Muscle layer of colon (tissue), 2 donors: ENCODE results near the gene OR51E2.

Experiments used
- H3K27ac ChIP-seq: one replicate; pipeline ENCODE4 v1.7.0; 2013; ENCODE audit warnings: low read depth, mild to moderate bottlenecking, low read length, moderate library complexity
- H3K27me3 ChIP-seq, 2 donors: one replicate each; pipeline ENCODE4 v1.7.0; 2013; ENCODE audit warnings: low read length in 2 of 2, mild to moderate bottlenecking in 2 of 2; ENCODE audit not compliant: insufficient read depth in 2 of 2, control insufficient read depth in 1 of 2
- H3K36me3 ChIP-seq: one replicate; pipeline ENCODE4 v1.7.0; 2013; ENCODE audit warnings: mild to moderate bottlenecking, low read length; ENCODE audit not compliant: insufficient read depth
- H3K4me1 ChIP-seq: one replicate; pipeline ENCODE4 v1.7.0; 2013; ENCODE audit warnings: mild to moderate bottlenecking, low read length; ENCODE audit not compliant: insufficient read depth
- H3K4me3 ChIP-seq, 2 donors: one replicate each; pipeline ENCODE4 v1.7.0; 2013; ENCODE audit warnings: low read length in 2 of 2, low read depth in 1 of 2, mild to moderate bottlenecking in 1 of 2, moderate library complexity in 1 of 2
- H3K9ac ChIP-seq: one replicate; pipeline ENCODE4 v1.7.0; 2013; ENCODE audit warnings: low read length
- H3K9me3 ChIP-seq: one replicate; pipeline ENCODE4 v1.7.0; 2013; ENCODE audit warnings: mild to moderate bottlenecking, low read length
- donor health status: abdominal sarcoma.
- donor health status: Adenocarcinoma of cecum.

Gene OR51E2

DNA sequence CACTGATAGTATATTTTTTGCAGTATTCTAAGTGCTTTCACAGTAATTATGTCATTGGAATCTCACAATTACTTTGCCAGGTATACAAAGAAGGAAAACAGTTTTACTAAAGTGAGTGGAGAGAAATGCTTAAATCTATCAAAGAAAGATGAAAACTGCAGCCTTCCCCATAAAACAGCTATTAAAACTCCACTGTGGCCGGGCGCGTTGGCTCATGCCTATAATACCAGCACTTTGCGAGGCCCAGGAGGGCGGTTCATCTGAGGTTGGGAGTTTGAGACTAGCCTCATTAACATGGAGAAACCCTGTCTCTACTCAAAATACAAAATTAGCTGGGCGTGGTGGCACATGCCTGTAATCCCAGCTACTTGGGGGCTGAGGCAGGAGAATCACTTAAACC, 34.8 kb downstream of the OR51E2 start:
- no peak overlapping the region for H3K9ac ChIP-seq
- H3K27ac ChIP-seq, result no peak overlapping the region
- H3K9me3 ChIP-seq, result no peaks in the 10 kb centered on the region
- H3K4me1 ChIP-seq, result no peaks in the 10 kb centered on the region
- no peaks in the 10 kb centered on the region for H3K27me3 ChIP-seq
- H3K36me3 ChIP-seq, result no peaks in the 10 kb centered on the region
- H3K4me3 ChIP-seq, result no peak overlapping the region

DNA sequence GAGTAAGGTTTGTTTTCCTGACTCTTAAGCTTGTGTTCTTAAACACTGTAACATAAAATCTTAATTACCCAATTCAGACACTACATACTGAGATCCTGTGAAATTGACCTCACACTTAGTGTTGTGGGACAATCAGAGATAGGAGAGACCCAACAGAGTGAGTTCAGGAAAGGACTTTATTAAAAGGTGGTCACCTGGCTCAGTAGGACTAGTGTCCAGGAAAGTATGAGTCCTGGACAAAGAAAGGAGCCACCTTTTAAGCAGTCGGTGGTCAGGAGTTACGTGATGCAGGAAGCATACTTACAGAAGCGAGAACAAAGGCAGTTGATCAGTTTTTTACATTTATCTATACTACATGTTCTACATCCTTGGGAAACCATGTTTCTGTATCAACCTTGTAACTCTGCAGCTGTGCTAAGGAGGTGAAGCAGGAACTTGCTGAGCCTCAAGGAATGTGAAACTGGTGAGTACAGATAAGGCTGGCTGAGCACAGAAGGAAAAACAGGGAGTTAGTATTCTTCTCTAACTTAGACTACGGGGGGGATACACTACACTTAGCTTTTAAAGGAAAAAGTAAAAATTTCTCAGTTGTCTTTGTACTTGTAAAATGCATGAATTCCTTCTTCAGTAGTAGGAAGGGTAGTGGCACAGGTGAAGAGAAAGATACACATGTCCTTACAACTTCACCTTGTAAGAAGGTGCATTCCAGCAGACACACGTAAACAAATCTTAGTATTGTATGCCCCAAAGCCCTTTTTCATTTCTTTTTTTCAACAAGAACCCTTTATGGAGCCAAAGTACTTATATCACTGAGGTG, 38.8 kb downstream of the OR51E2 start:
- no peaks in the 10 kb centered on the region for H3K4me1 ChIP-seq
- no peak overlapping the region for H3K9ac ChIP-seq
- no peaks in the 10 kb centered on the region for H3K27me3 ChIP-seq
- no peak overlapping the region for H3K4me3 ChIP-seq
- no peak overlapping the region for H3K27ac ChIP-seq
- no peaks in the 10 kb centered on the region for H3K9me3 ChIP-seq
- no peaks in the 10 kb centered on the region for H3K36me3 ChIP-seq

- no peak overlapping the region for H3K4me3 ChIP-seq
- H3K9me3 ChIP-seq, result no peaks in the 10 kb centered on the region
- no peaks in the 10 kb centered on the region for H3K36me3 ChIP-seq
- H3K27ac ChIP-seq, result no peak overlapping the region
- H3K9ac ChIP-seq, result no peak overlapping the region
- H3K27me3 ChIP-seq, result no peaks in the 10 kb centered on the region
- no peaks in the 10 kb centered on the region for H3K4me1 ChIP-seq
These were observed 42.9 kb downstream of the OR51E2 start for GRCh38 chr11:4654635-4655369.

GRCh38 chr11:4647766-4648165, 49.9 kb downstream of the OR51E2 start:
- H3K4me3 ChIP-seq, result no peak overlapping the region
- H3K36me3 ChIP-seq, result no peaks in the 10 kb centered on the region
- H3K27ac ChIP-seq, result no peak overlapping the region
- H3K9ac ChIP-seq, result no peak overlapping the region
- no peaks in the 10 kb centered on the region for H3K9me3 ChIP-seq
- peaks cover 49% of the 10 kb centered on the region for H3K4me1 ChIP-seq
- no peaks in the 10 kb centered on the region for H3K27me3 ChIP-seq

GRCh38 chr11:4645974-4646373, 51.7 kb downstream of the OR51E2 start:
- Histone ChIP-seq H3K36me3 (no peaks in the 10 kb centered on the region), H3K9me3 (no peaks in the 10 kb centered on the region), H3K27me3 (no peaks in the 10 kb centered on the region), H3K4me3 (peak overlapping the region in 1 of 2 donors; percentile 3), H3K4me1 (peaks cover 49% of the 10 kb centered on the region), H3K9ac (no peak overlapping the region), H3K27ac (no peak overlapping the region)

DNA sequence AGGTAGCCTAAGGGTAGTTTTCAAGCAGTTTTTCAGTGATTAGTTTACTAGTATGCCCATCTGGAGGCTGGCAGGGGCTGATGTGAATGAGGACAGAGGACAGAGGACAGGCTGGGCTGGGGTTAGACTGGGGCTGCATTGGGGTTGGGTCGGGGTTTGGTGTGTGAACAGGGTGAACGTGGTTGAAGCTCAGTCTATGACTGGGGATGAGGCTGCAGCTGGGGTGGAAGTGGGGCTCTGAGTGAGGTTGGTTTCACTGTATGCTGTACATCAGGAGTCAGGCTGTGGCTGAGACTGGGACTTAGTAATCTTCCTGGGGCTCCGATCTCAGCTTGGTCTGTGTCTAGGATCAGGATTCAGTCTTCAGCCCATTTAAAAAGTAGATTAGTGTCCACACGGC, 53.4 kb downstream of the OR51E2 start:
- peaks cover 49% of the 10 kb centered on the region for H3K4me1 ChIP-seq
- no peaks in the 10 kb centered on the region for H3K27me3 ChIP-seq
- no peak overlapping the region for H3K4me3 ChIP-seq
- H3K9me3 ChIP-seq, result no peaks in the 10 kb centered on the region
- H3K9ac ChIP-seq, result no peak overlapping the region
- H3K36me3 ChIP-seq, result no peaks in the 10 kb centered on the region
- no peak overlapping the region for H3K27ac ChIP-seq

DNA sequence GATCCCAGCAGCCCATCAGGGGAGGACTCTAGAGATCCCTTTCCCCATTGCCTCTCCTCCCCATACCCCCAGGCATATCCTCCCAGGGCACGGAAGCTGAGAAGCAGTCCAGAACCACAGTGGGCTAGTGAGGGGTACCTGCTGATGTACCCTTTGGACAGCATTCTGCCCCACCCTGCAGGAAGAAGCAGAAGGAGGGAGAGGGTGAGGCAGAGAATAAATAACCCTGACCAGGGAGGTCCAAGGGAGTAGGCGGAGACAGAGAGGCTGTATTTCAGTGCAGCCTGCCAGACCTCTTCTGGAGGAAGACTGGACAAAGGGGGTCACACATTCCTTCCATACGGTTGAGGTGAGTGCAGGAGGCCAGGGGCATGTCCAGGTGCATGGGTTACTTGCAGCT, 54.0 kb downstream of the OR51E2 start, which contains the start of gene OR51E1:
Gene OR51E1, plus strand, starts transcription at position 301 of the 400 bp plus-strand sequence. CDS start 8,545 bp downstream, outside the sequence.
- no peak within 1 kb of the TSS for H3K4me3 ChIP-seq
- no peak within 1 kb of the TSS for H3K9ac ChIP-seq
- H3K9me3 ChIP-seq, result no peaks in the 10 kb centered on the region
- H3K27me3 ChIP-seq, result no peaks in the 10 kb centered on the region
- peaks cover 49% of the 10 kb centered on the region for H3K4me1 ChIP-seq
- no peaks in the 10 kb centered on the region for H3K36me3 ChIP-seq
- no peak within 1 kb of the TSS for H3K27ac ChIP-seq

DNA sequence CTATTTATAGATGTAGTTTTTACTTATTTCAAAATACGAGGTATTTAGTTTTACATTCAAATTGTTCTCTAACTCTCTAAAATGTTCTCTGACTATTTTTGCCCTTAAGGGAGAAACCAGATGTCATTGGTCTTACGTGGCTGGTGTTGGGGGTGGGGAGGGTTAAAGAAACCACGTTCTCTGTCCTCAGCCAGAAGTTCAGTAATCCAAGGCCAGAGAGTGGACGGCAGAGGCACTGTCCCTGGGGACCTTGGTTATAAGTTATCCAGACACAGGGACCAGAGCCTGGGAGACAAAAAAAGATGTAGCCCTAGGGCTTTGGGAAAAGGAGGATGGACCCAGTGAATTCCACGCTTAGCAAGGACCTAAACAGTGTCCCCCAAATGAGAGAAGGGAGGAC, 54.6 kb downstream of the OR51E2 start:
- no peak overlapping the region for H3K27ac ChIP-seq
- H3K9ac ChIP-seq, result no peak overlapping the region
- H3K27me3 ChIP-seq, result no peaks in the 10 kb centered on the region
- H3K36me3 ChIP-seq, result no peaks in the 10 kb centered on the region
- no peaks in the 10 kb centered on the region for H3K9me3 ChIP-seq
- no peak overlapping the region for H3K4me3 ChIP-seq
- peaks cover 43% of the 10 kb centered on the region for H3K4me1 ChIP-seq

GRCh38 chr11:4642043-4642442, 55.6 kb downstream of the OR51E2 start:
- peaks cover 37% of the 10 kb centered on the region for H3K4me1 ChIP-seq

GRCh38 chr11:4641501-4641900, 56.2 kb downstream of the OR51E2 start:
- peaks cover 32% of the 10 kb centered on the region for H3K4me1 ChIP-seq
- no peak overlapping the region for H3K27ac ChIP-seq
- no peaks in the 10 kb centered on the region for H3K27me3 ChIP-seq
- H3K36me3 ChIP-seq, result no peaks in the 10 kb centered on the region
- no peak overlapping the region for H3K4me3 ChIP-seq
- no peaks in the 10 kb centered on the region for H3K9me3 ChIP-seq
- no peak overlapping the region for H3K9ac ChIP-seq

More at GRCh38 chr11:4642043-4642442, 55.6 kb downstream of the OR51E2 start:
- no peaks in the 10 kb centered on the region for H3K27me3 ChIP-seq
- no peak overlapping the region for H3K27ac ChIP-seq
- H3K9me3 ChIP-seq, result no peaks in the 10 kb centered on the region
- H3K36me3 ChIP-seq, result no peaks in the 10 kb centered on the region
- H3K9ac ChIP-seq, result no peak overlapping the region
- no peak overlapping the region for H3K4me3 ChIP-seq

DNA sequence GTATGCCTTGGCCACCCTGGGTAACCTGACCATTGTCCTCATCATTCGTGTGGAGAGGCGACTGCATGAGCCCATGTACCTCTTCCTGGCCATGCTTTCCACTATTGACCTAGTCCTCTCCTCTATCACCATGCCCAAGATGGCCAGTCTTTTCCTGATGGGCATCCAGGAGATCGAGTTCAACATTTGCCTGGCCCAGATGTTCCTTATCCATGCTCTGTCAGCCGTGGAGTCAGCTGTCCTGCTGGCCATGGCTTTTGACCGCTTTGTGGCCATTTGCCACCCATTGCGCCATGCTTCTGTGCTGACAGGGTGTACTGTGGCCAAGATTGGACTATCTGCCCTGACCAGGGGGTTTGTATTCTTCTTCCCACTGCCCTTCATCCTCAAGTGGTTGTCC, 57.7 kb downstream of the OR51E2 start:
- H3K4me1 ChIP-seq, result peaks cover 17% of the 10 kb centered on the region
- H3K27ac ChIP-seq, result no peak overlapping the region
- H3K27me3 ChIP-seq, result no peaks in the 10 kb centered on the region
- no peaks in the 10 kb centered on the region for H3K36me3 ChIP-seq
- no peaks in the 10 kb centered on the region for H3K9me3 ChIP-seq
- no peak overlapping the region for H3K4me3 ChIP-seq
- no peak overlapping the region for H3K9ac ChIP-seq
